H1 (cell line): Measurements from ENCODE around the gene MEGF11. TPM values are rescaled to one million over a fixed set of nuclear protein-coding genes. Genes with fewer than 3 reads are reported as not detected.

Experiments
- CEBPB ChIP-seq: IDR thresholded peaks from 2 replicates; pipeline ENCODE4 v1.6.1; 2012; ENCODE audit warnings: low read depth, low read length
- MAX ChIP-seq: IDR thresholded peaks from 2 replicates; pipeline ENCODE4 v1.6.1; 2012; ENCODE audit warnings: inconsistent platforms
- PHF8 ChIP-seq: fragments of 200-600 bp; sonication (generic); conservative IDR thresholded peaks from 2 replicates; pipeline ENCODE4 v1.7.1; 2012; ENCODE audit warnings: low read depth, mild to moderate bottlenecking, inconsistent platforms, low read length, moderate library complexity
- POU5F1 ChIP-seq: IDR thresholded peaks from 2 replicates; pipeline ENCODE4 v1.6.1; 2011; ENCODE audit warnings: low read depth, mild to moderate bottlenecking, low read length, moderate library complexity
- RBBP5 ChIP-seq: IDR thresholded peaks from 2 replicates; pipeline ENCODE4 v1.7.1; 2012; ENCODE audit warnings: low read depth, mild to moderate bottlenecking, inconsistent platforms, low read length, moderate library complexity, borderline replicate concordance
- polyA plus RNA-seq, 7 experiments: library from polyadenylated mRNA; depleted of rRNA in 3 of 7; stranded (reverse) in 5 of 7; unstranded in 2 of 7; fragments of >200 nt in 5 of 7; fragments of 200-250 nt in 2 of 7; gene quantifications; 1 replicate in 5 of 7; 2 replicates in 1 of 7; 4 replicates in 1 of 7; pipeline versions ENCODE4 v1.2.1 to v1.2.3, GENCODE V29; 2011 to 2013; ENCODE audit warnings: missing spikeins in 2 of 7, mixed read lengths in 2 of 7
- total RNA-seq: library from RNA; stranded (reverse); fragmentation: NEBNext Ultra II Directional; extraction: Animal tissue kit (Norgen Biotek cat#: 25700); gene quantifications from 2 replicates; pipeline ENCODE4 v1.2.1, GENCODE V29; 2021
- TF ChIP-seq, protein P1 (sequence below): fragments of 300-600 bp; sonication (generic); IDR thresholded peaks from 2 replicates; pipeline ENCODE4 v1.7.1; 2012; ENCODE audit warnings: low read length, moderate library complexity, mild to moderate bottlenecking, inconsistent platforms; ENCODE audit not compliant: insufficient replicate concordance

Gene MEGF11
- total and polyA plus RNA-seq, 2 of the 8 experiments (the other 6 are each of a cell fraction or from before 2014, with no cell fraction given) = 4.4 to 4.8 TPM

DNA sequence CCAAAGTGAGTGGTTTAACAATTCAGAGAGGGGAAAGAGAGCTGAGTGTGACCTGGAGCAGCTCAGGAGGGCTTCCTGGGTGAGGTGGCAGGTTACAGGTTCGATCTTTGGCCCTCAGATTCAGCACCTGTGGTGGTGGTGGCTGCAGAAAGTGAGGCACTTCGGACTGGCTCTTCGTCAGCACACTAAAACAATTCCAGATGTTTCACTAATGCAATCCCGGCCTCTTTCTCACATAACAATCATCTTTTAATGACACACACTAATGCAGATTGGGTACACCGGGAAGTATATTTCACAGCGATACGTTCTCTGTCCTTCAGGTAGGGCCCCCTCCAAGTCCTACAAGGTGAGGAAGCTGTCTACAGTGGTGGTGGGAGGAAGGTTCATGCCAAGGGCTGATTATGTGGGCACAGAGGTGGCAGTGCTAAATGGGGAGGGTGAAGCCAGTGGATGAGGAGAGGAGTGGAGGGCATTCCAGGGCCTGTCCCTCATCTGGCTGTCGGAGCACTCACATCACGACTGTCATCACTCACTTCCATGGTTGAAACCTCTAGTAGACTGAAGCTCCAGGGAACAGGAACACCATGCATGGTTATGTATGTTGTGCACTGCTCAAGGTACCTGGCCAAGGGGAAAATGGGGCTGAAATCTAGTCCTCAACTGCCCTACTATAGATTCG is 213.2 kb downstream of the MEGF11 start (continued):
- TF ChIP-seq, protein P1, sequence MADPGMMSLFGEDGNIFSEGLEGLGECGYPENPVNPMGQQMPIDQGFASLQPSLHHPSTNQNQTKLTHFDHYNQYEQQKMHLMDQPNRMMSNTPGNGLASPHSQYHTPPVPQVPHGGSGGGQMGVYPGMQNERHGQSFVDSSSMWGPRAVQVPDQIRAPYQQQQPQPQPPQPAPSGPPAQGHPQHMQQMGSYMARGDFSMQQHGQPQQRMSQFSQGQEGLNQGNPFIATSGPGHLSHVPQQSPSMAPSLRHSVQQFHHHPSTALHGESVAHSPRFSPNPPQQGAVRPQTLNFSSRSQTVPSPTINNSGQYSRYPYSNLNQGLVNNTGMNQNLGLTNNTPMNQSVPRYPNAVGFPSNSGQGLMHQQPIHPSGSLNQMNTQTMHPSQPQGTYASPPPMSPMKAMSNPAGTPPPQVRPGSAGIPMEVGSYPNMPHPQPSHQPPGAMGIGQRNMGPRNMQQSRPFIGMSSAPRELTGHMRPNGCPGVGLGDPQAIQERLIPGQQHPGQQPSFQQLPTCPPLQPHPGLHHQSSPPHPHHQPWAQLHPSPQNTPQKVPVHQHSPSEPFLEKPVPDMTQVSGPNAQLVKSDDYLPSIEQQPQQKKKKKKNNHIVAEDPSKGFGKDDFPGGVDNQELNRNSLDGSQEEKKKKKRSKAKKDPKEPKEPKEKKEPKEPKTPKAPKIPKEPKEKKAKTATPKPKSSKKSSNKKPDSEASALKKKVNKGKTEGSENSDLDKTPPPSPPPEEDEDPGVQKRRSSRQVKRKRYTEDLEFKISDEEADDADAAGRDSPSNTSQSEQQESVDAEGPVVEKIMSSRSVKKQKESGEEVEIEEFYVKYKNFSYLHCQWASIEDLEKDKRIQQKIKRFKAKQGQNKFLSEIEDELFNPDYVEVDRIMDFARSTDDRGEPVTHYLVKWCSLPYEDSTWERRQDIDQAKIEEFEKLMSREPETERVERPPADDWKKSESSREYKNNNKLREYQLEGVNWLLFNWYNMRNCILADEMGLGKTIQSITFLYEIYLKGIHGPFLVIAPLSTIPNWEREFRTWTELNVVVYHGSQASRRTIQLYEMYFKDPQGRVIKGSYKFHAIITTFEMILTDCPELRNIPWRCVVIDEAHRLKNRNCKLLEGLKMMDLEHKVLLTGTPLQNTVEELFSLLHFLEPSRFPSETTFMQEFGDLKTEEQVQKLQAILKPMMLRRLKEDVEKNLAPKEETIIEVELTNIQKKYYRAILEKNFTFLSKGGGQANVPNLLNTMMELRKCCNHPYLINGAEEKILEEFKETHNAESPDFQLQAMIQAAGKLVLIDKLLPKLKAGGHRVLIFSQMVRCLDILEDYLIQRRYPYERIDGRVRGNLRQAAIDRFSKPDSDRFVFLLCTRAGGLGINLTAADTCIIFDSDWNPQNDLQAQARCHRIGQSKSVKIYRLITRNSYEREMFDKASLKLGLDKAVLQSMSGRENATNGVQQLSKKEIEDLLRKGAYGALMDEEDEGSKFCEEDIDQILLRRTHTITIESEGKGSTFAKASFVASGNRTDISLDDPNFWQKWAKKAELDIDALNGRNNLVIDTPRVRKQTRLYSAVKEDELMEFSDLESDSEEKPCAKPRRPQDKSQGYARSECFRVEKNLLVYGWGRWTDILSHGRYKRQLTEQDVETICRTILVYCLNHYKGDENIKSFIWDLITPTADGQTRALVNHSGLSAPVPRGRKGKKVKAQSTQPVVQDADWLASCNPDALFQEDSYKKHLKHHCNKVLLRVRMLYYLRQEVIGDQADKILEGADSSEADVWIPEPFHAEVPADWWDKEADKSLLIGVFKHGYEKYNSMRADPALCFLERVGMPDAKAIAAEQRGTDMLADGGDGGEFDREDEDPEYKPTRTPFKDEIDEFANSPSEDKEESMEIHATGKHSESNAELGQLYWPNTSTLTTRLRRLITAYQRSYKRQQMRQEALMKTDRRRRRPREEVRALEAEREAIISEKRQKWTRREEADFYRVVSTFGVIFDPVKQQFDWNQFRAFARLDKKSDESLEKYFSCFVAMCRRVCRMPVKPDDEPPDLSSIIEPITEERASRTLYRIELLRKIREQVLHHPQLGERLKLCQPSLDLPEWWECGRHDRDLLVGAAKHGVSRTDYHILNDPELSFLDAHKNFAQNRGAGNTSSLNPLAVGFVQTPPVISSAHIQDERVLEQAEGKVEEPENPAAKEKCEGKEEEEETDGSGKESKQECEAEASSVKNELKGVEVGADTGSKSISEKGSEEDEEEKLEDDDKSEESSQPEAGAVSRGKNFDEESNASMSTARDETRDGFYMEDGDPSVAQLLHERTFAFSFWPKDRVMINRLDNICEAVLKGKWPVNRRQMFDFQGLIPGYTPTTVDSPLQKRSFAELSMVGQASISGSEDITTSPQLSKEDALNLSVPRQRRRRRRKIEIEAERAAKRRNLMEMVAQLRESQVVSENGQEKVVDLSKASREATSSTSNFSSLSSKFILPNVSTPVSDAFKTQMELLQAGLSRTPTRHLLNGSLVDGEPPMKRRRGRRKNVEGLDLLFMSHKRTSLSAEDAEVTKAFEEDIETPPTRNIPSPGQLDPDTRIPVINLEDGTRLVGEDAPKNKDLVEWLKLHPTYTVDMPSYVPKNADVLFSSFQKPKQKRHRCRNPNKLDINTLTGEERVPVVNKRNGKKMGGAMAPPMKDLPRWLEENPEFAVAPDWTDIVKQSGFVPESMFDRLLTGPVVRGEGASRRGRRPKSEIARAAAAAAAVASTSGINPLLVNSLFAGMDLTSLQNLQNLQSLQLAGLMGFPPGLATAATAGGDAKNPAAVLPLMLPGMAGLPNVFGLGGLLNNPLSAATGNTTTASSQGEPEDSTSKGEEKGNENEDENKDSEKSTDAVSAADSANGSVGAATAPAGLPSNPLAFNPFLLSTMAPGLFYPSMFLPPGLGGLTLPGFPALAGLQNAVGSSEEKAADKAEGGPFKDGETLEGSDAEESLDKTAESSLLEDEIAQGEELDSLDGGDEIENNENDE = no peak
- TF ChIP-seq PHF8 (no peak), CEBPB (no peak), POU5F1 (no peak), MAX (no peak), RBBP5 (no peak)
